Hepatic stellate cell (primary cell): Measurements from ENCODE around the gene EMP2.

Experiments
- DNase-seq: peaks from one replicate; pipeline ENCODE4 v3.0.0; 2011; ENCODE audit warnings: low spot score

Gene EMP2

GRCh38 chr16:10485698-10486382 is 94.6 kb downstream of the EMP2 start:
- DNase-seq = no peak

GRCh38 chr16:10485159-10485558 is 95.2 kb downstream of the EMP2 start:
- no peak for DNase-seq

GRCh38 chr16:10480151-10480550 is 100.2 kb downstream of the EMP2 start:
- no peak for DNase-seq
